ENCODE results near the gene TNF.

Gene TNF

GRCh38 chr6:31545291-31545690, 30.1 kb upstream of the TNF start:
- no peak for DNase-seq

GRCh38 chr6:31546339-31546957, 28.9 kb upstream of the TNF start, which contains the start of gene ATP6V1G2:
TSS of gene ATP6V1G2 (minus strand) at chr6:31546608. CDS start at chr6:31546559, 49 bp downstream.
- DNase-seq, result peak; percentile 84

DNA sequence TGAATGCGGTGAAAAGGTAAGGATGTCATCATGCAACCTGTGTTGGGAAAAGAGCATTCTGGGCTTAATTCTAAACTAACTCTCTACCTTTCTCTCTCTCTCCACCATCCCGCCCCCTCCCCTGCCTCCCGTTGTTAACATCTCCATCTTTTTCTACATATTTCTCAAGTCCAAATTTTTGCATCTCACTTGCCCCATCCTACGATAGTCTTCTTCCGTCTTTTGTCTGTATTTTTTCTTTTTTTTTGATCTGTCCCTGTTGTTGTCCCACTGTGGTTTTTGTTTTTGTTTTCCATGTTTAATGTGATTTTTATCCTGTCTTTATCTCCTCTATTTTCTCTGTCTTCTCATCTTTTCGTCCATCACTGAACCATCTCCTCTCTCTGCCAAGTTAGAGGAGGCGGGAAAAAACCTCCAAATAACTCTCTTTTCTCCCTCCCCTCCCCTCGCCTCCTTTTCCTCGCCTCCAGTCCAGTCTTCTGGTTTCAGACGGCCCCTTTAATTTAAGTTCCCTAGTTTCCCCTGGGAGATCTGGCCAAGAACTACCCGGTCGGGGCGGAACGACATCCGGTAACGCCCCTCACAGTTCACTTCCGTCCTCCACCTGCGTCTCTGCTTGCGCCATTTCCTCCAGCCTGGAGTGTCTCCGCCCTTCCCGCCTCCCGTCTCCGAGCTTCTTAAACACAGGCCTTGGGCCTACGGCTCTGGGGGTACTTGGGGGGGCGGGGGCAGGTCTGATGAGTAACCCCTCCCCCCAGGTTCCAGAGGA, 28.2 kb upstream of the TNF start, which contains the start of gene NFKBIL1:
Gene NFKBIL1, plus strand, starts transcription at position 651 of the 769 bp plus-strand sequence. Its CDS starts 87 bp downstream, at position 738.
- peak; percentile 90 for DNase-seq

- no peak for DNase-seq
Measured at GRCh38 chr6:31547727-31548543, 27.4 kb upstream of the TNF start.

DNA sequence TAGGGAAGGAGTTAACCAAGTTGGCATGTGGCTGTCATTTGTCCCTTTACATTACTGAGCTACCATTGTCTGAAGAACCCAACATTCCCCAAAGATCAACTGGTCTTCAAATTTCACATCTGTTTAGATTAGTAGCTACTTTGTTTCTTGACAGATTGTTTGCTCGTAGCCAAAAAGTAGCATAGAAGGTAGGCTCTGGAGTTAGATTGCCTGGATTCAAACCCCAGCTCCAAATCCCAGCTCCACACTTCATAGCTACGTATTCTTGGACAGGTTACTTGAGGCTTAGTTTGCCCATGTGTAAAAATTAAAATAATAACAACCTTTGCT, 26.9 kb upstream of the TNF start:
- DNase-seq, result no peak

DNA sequence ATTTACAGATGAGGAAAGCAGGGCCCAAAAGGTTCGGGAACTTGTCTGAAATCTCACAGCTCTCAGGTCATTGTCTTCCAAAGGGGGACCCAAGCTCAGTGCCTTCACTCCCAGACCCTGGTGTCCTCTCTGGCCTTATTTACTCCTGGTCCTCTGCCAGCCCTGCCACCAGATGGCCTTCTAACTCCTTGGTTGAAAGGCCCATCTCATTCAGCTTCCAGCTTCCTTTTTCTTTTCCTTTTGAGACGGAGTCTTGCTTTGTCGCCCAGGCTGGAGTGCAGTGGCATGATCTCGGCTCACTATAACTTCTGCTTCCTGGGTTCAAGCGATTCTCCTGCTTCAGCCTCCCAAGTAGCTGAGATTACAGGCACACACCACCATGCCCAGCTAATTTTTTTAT, 24.0 kb upstream of the TNF start:
- peak; percentile 76 for DNase-seq

DNA sequence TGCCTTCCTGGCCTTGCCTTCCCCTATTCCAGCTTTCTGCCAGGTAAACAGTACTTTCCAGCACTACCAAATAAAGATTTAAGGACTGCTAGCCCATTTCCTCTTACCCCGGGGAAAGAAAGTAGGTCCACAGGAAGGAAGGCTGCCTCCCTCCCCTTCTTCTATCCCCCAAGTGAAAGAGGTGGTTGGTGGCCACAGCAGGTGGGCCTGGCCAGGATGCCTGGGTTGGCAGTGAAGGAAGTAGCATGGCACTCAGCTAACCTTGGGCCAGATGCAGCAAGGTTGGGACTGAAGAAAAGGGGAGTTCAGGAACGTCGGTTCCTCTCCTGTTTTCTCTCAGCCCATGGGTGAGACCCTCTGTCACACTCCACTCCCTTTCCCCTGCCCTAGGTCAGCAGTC, 19.1 kb upstream of the TNF start:
- no peak for DNase-seq

GRCh38 chr6:31557443-31558317, 17.7 kb upstream of the TNF start:
- DNase-seq, result no peak

GRCh38 chr6:31558318-31558625, 17.1 kb upstream of the TNF start:
- no peak for DNase-seq

DNA sequence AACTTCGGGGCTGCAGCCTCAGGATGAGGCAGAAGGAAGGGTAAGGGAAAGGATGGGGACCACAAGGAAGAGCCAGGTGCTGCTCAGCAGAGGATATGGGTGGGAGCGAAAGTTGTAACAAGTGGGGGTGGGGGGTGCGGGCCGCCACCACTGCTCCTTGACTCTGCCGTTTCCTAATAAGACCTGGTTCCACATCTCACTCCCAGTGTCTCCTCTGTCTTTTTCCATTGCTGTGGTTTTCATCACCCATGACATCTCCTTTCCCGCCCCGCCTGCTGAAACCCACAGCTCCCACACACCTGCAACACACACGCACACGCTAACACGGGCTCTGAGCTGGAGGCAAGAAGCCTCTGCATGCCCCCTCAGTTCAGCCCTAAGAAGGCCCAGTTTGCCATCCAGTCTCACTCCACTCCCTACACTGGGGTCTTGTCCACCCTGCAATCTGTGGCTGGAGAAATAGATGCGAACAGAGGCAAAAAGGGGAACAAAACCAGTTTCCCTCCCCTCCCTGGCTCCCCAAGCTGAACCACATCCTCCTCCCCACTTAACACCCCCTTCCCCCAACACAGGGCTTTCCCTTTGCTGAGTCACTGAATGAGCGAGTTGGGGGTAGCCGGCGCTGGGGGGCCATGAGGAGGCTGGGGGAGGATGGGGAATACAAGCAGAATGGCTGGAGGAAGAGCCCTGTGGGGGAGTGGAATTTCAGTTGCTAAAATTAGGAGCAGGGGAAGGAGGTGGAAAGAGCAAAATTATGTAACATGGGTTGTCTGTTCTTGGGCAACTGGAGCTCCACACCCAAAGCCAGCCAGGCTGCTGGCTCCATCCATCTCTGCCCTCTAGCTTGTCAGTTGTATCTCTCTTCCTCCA, 16.5 kb upstream of the TNF start:
- DNase-seq, result peak; percentile 74

DNA sequence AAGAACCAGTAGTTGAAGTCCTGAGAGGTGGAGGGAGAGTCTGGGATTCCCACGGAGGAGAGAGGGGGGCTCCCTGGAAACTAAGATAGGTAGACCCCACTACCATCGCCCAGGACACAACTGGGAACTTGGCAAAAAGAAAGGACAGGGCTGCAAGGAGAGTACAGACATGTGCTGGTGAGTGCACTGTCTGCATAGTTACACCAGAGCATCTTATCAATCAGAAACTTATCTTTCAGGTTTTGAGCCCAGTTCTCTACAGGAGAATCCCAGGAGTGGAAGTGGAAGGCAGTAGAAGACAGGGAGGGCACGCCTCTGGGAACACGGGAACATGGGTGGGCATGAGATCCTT, 15.8 kb upstream of the TNF start:
- DNase-seq, result no peak

DNA sequence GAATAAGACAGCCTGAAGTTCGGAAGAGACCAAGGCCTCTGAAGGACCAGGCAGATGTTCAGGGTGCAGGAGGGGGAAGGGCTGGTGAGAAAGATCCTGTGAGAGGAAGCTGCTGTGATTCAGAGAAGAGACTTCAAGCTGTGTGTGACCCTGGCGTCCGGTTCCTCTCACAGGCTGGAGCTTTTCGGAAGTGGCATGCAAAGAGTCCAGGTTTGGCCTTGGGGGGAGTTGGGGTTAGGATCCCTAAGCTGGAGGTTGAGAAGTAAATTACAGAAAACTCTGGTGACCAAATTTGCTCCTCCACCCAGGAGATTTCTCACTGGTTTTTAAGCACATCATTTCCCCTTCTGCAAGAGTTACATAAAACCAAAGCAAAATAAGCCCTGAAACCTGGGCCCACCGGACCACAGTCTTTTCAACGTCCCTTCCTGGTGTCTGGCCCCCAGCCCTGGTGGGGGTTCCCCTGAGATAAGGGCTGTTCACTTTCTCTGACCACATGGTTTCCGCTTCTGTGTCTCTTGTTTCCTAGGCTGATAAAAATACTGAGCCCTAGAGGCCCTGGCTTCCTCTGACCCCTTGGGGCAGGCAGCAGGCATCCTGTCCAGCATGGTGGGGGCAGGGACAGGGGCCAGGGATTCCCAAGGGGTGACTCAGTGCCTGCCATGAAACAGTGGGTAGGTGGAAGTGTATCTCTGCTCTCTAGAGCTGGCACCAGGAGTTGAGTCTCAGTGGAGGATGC, 15.2 kb upstream of the TNF start:
- DNase-seq, result peak; percentile 56

GRCh38 chr6:31560697-31561058, 14.7 kb upstream of the TNF start:
- DNase-seq, result no peak

GRCh38 chr6:31567531-31568370, 7.6 kb upstream of the TNF start:
- DNase-seq, result peak; percentile 37

DNA sequence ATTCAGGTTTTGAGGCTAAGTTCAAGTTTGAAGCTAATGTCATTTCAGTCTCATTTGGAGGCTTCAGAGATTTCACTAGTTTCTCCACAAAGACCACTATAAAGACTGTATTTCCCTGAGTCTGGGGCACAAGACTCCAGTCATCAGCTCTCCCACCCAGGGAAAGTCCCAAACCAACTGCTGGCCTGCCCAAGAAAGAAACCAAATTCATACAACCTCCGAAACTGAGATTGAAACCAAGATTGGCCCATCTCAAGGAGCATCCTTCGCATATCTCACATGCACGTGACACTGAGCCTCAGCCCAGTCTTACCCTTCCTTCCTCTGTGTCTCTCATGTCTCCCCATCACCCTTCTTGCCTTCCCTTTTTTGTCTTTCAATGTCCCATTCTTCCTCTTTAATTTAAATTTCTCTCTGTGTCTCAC, 6.8 kb upstream of the TNF start:
- DNase-seq, result peak; percentile 86

DNA sequence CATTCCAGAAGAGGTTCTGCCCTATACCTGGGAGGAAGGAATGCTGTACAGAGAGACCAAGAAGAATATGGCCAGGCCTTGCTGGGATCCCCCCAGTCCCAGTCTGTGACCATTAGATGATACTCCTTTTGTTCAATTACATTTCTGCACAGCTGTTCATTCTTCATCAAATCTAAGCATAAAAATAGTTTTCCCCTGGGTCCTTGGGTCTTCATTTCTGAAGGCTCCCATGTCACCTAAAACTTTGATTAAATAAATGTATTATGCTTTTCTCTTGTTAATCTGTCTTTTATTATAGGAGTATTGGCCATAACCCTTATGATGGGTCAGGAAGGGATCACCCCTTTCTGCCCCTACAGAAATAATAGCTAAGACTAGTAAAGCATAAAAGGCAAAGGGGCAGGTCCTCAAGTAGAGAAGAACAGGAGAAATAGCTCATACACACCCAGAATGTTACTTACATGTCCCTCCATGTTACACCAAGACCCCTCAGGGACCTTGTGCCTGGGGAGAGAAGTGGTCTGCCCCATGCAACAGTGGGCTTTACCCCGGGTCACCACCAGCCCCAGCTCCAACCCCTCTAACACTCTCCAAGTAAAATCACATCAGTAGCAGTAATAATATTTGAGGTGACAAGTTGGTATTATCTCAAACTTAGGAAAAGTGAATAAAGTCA, 5.4 kb upstream of the TNF start:
- no peak for DNase-seq

- DNase-seq, result peak; percentile 73
Measured at GRCh38 chr6:31572041-31572911, 3.1 kb upstream of the TNF start, which contains the start of gene LTA. TSS of gene LTA (plus strand) at chr6:31572289. CDS start at chr6:31572743, 454 bp downstream.
